ENCODE measurements around the gene LRRC28.

LRRC28 gene

DNA sequence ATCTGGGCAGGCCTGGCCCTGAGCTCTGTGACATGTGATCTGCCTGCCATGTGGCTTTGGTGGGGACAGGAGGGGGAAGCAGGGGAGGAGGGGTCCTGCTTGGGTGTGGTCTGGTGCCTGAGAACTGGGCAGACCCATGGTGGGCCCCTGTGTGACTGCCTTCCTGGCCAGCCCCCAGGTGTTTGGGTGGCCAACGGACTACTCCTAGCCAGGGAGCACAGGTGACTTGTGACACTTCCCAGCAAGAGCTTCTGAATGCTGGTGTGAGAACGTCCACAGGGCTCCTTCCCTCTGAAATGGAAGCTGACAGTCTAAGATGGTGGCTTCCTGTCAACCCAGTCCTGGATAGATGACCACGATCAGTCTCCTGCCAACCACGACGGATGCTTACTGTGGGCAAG is 178.4 kb downstream of the LRRC28 start:
- H3K27me3 ChIP-seq (ENCODE audit: control insufficient read depth, insufficient read depth, low read length): no peaks in the 10 kb centered on the region

DNA sequence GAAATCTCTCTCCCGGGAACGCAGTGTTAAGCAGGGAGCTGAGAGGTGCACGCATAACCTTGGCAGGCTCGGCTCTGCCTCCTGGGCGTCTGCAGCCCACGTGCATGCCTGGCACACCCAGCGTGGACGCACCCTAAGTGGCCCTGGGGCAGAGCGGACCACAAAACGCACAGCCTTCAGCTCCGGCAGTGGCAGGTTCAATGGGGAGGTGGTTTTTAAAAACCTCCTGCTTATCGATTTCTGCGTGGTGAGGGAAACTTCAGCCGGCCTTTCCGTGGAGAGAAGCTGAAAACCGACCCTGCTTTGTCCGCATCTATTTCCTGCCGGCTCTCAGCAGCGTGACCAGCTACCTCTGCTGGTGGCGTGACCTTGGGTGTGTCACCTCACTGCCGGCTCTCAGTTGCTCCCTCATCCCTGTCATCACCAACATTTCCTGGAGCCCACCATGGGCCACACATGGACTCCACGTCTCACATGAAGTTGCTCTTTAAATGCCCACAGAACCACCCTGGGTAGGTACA is 179.7 kb downstream of the LRRC28 start:
- no peaks in the 10 kb centered on the region for H3K36me3 ChIP-seq (ENCODE audit: control insufficient read depth, insufficient read depth, low read length)
- no peaks in the 10 kb centered on the region for H3K9me3 ChIP-seq (ENCODE audit: control insufficient read depth, insufficient read depth, low read length)
- no peaks in the 10 kb centered on the region for H3K27me3 ChIP-seq (ENCODE audit: control insufficient read depth, insufficient read depth, low read length)
- H3K4me1 ChIP-seq (ENCODE audit: control insufficient read depth, insufficient read depth, low read length): no peaks in the 10 kb centered on the region
- H3K9ac ChIP-seq (ENCODE audit: low read depth, low read length): no peak overlapping the region
- no peak overlapping the region for H3K4me3 ChIP-seq (ENCODE audit: low read depth, low read length)

More for the DNA sequence above, 178.4 kb downstream of the LRRC28 start:
- Histone ChIP-seq H3K4me3 (ENCODE audit: low read depth, low read length) (no peak overlapping the region), H3K9me3 (ENCODE audit: control insufficient read depth, insufficient read depth, low read length) (no peaks in the 10 kb centered on the region), H3K4me1 (ENCODE audit: control insufficient read depth, insufficient read depth, low read length) (no peaks in the 10 kb centered on the region), H3K36me3 (ENCODE audit: control insufficient read depth, insufficient read depth, low read length) (no peaks in the 10 kb centered on the region), H3K9ac (ENCODE audit: low read depth, low read length) (no peak overlapping the region)

DNA sequence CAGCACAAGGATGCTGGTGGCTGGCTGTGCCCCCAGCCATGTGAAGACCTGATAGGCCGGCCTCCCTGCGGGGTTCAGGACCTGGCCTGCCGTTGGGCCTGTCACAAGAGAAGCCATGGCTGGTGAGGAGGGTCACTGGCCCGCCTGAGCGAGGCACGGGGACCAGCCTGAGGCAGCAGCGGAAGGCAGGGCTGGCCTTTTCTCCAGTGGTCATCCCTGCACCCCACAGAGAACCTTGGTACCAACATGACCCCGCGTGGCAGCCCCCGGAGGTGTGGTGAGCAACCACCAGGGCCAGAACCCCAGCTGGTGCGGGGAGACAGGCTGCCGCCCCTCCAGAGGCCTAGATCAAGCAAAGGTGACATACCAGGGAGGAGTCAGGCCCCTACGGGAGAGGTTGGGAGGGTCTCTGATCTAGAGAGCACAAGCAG is 180.4 kb downstream of the LRRC28 start:
- no peaks in the 10 kb centered on the region for H3K27me3 ChIP-seq (ENCODE audit: control insufficient read depth, insufficient read depth, low read length)
- no peaks in the 10 kb centered on the region for H3K9me3 ChIP-seq (ENCODE audit: control insufficient read depth, insufficient read depth, low read length)
- H3K36me3 ChIP-seq (ENCODE audit: control insufficient read depth, insufficient read depth, low read length): no peaks in the 10 kb centered on the region
- H3K4me1 ChIP-seq (ENCODE audit: control insufficient read depth, insufficient read depth, low read length): no peaks in the 10 kb centered on the region
- no peak overlapping the region for H3K4me3 ChIP-seq (ENCODE audit: low read depth, low read length)
- H3K9ac ChIP-seq (ENCODE audit: low read depth, low read length): no peak overlapping the region

DNA sequence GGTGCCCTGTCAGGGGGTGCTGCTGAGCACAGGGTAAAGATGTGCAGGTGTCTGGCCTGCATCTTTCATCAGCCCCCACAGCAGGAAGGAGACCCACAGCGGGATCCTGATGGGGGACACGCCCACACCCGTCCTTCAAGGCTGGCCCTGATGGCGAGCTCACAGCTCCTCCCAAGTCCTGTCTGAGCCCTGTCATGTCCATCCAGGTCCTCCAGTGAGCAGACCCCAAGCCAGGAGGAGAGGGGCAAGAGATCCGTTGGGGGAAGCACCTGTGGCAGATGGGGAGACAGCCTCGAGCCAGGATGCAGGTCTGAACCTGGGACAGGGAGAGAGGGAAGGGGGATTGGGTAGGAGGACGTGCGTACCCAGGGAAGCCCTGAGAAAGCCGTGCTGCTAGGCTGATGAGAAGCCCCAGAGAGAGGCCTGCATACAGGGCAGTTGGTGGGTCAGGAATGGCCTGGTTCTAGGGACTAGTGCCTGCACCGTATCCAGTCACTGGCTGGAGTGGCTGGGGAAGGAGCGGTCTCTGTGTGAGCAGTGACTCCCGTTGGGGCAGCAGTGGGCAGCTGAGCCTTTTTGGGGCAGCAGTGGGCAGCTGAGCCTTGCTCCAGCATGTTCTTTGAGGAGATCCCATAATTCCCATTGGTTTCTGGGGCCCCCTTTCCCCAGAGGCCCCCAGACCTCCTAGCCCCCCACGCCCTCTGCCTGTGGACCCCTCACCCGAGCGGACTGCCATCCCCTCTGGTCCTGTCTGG is 181.2 kb downstream of the LRRC28 start:
- H3K4me1 ChIP-seq (ENCODE audit: control insufficient read depth, insufficient read depth, low read length): no peaks in the 10 kb centered on the region
- H3K9me3 ChIP-seq (ENCODE audit: control insufficient read depth, insufficient read depth, low read length): no peaks in the 10 kb centered on the region
- H3K27me3 ChIP-seq (ENCODE audit: control insufficient read depth, insufficient read depth, low read length): no peaks in the 10 kb centered on the region
- no peaks in the 10 kb centered on the region for H3K36me3 ChIP-seq (ENCODE audit: control insufficient read depth, insufficient read depth, low read length)
- H3K9ac ChIP-seq (ENCODE audit: low read depth, low read length): no peak overlapping the region
- H3K4me3 ChIP-seq (ENCODE audit: low read depth, low read length): no peak overlapping the region

DNA sequence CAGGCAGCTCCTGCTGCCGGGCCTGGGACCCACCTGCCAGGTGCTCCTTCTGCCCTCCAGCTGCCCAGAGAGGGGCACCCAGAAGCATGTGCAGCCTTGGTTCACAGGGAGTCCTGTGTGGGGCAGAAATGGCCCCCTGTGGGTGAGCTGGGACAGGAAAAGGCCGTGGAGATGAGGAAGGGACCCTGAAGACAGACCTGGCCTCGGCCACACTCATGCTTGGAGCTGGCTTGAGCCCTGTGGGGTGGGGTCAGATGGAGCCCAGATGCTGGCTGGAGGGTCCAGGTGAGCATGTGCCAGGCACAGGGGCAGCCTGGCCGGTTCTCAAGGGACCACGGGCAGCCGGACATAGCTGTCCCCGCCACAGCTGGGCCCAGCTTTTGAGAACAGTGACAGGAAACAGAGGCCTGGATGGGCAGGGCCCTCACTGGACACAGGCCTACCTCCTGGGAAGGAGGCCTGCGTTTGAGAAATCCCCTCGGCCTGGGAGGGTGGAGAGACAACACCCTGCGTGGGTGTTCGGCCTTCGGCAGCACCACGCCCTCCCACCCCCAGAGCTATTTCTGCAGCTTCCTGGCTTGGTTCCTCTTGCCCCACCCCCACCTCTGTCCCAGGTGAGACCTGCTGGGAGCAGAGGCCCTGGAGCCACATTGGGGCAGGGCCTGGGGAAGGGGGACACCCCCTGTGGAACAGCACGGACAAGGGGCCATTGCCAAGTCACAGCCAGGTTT is 181.9 kb downstream of the LRRC28 start:
- Histone ChIP-seq H3K4me3 (ENCODE audit: low read depth, low read length) (no peak overlapping the region), H3K36me3 (ENCODE audit: control insufficient read depth, insufficient read depth, low read length) (no peaks in the 10 kb centered on the region), H3K9me3 (ENCODE audit: control insufficient read depth, insufficient read depth, low read length) (no peaks in the 10 kb centered on the region), H3K4me1 (ENCODE audit: control insufficient read depth, insufficient read depth, low read length) (no peaks in the 10 kb centered on the region), H3K27me3 (ENCODE audit: control insufficient read depth, insufficient read depth, low read length) (no peaks in the 10 kb centered on the region), H3K9ac (ENCODE audit: low read depth, low read length) (no peak overlapping the region)

DNA sequence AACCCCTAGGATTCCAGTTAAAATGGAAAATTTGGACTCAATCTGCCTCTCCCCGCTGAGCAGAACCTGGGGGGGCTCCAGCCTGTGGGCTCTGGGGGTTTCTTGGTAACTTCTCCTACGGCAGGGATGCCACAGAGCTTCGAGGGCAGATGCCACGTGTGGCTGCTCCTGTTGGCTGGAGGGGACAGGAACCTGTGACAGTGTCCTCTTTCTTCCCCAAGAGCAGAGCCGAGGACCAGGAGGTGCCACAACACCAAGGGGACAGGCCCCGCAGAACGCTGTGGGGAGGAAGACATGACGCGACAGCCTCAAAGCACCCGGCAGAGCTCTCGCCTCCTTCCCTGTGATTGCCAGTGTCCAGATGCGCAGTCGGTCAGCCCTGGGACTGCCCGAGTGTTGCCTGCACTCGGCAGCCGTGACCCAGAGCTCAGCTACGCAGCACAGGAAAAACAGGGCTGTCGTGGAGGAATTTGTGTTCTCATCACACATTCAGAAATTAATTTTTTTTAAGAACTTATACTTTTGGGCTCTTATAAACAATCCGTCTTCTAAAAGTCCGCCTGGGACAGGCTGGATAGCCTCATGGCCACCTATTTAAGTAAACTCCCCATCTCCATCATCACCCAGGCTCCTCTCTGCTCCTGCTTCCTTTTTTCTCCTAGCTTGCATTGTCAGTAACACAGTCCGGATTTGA is 182.6 kb downstream of the LRRC28 start:
- no peaks in the 10 kb centered on the region for H3K9me3 ChIP-seq (ENCODE audit: control insufficient read depth, insufficient read depth, low read length)
- peaks cover 2% of the 10 kb centered on the region for H3K4me1 ChIP-seq (ENCODE audit: control insufficient read depth, insufficient read depth, low read length)
- H3K36me3 ChIP-seq (ENCODE audit: control insufficient read depth, insufficient read depth, low read length): no peaks in the 10 kb centered on the region
- H3K4me3 ChIP-seq (ENCODE audit: low read depth, low read length): no peak overlapping the region
- H3K27me3 ChIP-seq (ENCODE audit: control insufficient read depth, insufficient read depth, low read length): no peaks in the 10 kb centered on the region
- no peak overlapping the region for H3K9ac ChIP-seq (ENCODE audit: low read depth, low read length)

DNA sequence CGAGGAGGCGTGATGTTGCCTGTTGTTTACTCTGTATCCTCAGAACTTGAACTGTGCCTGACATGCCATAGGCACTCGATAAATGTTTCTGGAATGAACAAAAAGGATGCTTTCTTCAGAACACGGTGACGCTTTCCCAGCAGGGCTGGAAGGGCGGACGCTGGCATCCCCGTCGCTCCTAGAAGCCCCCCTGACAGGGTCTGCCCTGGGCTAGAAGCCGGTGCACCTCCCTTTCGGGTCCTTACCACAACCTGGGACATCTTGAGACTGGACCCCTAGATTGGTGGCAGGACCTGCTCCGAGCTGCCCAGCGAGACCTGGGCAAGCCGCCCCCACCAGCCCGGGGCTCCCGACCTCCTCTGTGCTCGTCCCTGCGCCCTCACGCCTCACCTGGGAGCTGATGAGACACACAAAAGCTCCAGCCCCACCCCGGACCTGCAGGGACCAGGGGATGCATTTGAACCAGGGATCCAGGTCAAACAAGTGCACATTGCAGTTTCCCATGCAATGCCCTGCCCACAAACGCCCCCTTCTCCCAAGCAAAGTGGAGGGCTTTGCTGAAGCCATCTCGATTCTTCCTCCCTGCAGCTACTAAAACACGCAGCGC is 183.3 kb downstream of the LRRC28 start:
- Histone ChIP-seq H3K9me3 (ENCODE audit: control insufficient read depth, insufficient read depth, low read length) (no peaks in the 10 kb centered on the region), H3K4me3 (ENCODE audit: low read depth, low read length) (no peak overlapping the region), H3K27me3 (ENCODE audit: control insufficient read depth, insufficient read depth, low read length) (no peaks in the 10 kb centered on the region), H3K36me3 (ENCODE audit: control insufficient read depth, insufficient read depth, low read length) (no peaks in the 10 kb centered on the region), H3K9ac (ENCODE audit: low read depth, low read length) (no peak overlapping the region), H3K4me1 (ENCODE audit: control insufficient read depth, insufficient read depth, low read length) (peaks cover 3% of the 10 kb centered on the region)

DNA sequence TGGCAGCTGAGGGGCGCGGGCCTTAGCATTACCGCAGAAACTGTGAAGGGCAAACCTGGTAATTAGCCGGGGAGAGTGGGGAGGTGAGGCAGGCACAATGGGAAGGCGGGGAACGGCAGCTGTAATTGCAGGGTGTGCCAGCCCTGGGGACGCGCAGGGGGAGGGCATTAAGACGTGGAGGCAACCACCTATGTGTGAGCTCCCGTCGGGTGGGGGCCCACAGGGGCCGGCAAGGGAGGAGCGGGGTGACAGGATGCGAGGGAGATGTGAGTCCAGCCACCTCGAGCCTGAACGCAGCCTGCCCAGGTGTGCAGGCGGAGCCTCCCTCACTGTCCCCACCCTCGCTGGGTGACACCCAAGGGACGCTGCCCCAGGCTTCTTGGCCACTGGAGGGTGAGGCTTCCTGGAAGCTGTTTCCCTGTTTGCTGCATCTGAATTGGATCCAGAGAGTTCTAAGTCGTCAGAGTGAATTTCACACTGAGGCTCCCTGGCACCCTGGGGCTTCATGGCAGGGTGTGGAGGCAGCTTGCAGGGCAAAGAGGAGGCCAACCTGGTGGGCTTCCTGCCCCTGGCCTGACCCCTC is 183.9 kb downstream of the LRRC28 start:
- no peak overlapping the region for H3K9ac ChIP-seq (ENCODE audit: low read depth, low read length)

DNA sequence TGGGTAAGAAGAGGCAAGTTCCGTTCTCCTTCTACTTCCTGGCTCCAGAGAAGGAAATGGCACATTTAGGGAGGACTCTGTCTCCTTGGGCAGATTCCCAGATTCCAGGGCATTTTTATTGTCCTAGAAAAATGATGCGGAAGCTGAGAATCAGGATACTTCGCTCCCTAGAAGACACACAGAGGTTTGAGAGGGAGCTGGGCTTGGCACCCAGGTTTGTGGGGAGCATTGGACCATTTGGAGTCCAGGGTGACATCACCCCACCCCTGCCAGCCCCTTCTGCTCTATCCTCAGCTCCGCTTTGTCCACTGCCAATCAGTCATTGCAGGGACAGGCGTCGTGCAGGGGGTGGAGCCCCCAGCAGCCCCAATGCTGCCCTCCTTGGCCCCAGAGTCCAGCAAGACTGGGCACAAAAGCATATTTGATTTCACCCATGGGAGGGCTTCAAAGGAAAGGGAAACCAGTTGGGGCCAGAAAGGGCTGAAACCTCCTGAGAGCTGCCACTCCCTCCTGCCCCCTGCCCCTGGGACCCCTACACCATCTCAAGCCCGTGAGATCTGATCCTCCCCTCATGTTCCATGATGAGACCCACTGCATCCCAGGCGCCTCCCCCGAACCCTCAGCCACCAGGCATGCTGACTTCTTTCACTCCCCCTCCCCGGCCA is 184.7 kb downstream of the LRRC28 start:
- no peaks in the 10 kb centered on the region for H3K27me3 ChIP-seq (ENCODE audit: control insufficient read depth, insufficient read depth, low read length)
- H3K4me1 ChIP-seq (ENCODE audit: control insufficient read depth, insufficient read depth, low read length): peaks cover 3% of the 10 kb centered on the region
- no peak overlapping the region for H3K9ac ChIP-seq (ENCODE audit: low read depth, low read length)
- H3K4me3 ChIP-seq (ENCODE audit: low read depth, low read length): no peak overlapping the region
- no peaks in the 10 kb centered on the region for H3K9me3 ChIP-seq (ENCODE audit: control insufficient read depth, insufficient read depth, low read length)
- H3K36me3 ChIP-seq (ENCODE audit: control insufficient read depth, insufficient read depth, low read length): no peaks in the 10 kb centered on the region

More for the DNA sequence above, 183.9 kb downstream of the LRRC28 start:
- Histone ChIP-seq H3K4me1 (ENCODE audit: control insufficient read depth, insufficient read depth, low read length) (peaks cover 3% of the 10 kb centered on the region), H3K36me3 (ENCODE audit: control insufficient read depth, insufficient read depth, low read length) (no peaks in the 10 kb centered on the region), H3K4me3 (ENCODE audit: low read depth, low read length) (no peak overlapping the region), H3K9me3 (ENCODE audit: control insufficient read depth, insufficient read depth, low read length) (no peaks in the 10 kb centered on the region), H3K27me3 (ENCODE audit: control insufficient read depth, insufficient read depth, low read length) (no peaks in the 10 kb centered on the region)

DNA sequence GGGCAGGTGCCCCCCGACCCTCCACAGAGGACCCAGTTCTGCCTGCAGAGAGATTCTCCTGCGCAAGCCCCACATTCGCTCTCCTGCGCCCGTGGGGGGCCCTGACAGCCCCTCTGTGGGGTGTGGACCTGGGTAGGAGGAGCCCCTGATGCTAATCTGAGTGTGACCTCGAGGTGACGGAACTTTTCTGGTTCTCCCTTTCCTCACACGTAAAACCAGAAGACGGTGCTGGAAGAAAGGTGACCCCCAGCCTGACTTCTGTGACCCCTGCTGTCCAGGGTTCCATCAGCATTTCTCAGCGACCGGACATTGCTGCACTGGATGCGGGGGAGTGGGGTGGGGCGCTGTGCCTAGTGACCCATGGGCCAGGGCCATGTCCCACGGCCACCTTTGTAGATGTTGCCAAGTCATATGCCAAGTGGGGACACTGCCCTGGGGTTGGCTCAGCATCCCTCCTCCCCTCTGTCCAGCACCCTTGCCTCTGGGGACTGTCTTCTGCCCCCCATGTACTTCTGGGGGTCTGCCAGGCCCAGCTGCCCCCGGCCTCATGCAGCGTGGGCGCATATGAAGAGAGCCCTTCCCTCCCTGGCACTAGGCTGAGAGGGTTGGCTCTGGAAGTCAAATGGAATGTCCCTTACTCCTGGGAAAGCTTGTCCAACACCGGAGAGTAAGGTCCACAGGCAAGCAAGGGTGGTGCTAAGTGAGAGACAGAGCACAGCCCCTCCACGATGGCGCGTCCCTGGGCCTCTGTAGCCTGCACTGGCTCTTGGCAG is 185.4 kb downstream of the LRRC28 start:
- no peaks in the 10 kb centered on the region for H3K27me3 ChIP-seq (ENCODE audit: control insufficient read depth, insufficient read depth, low read length)
- no peak overlapping the region for H3K9ac ChIP-seq (ENCODE audit: low read depth, low read length)
- no peaks in the 10 kb centered on the region for H3K9me3 ChIP-seq (ENCODE audit: control insufficient read depth, insufficient read depth, low read length)
- no peak overlapping the region for H3K4me3 ChIP-seq (ENCODE audit: low read depth, low read length)
- peaks cover 3% of the 10 kb centered on the region for H3K4me1 ChIP-seq (ENCODE audit: control insufficient read depth, insufficient read depth, low read length)
- H3K36me3 ChIP-seq (ENCODE audit: control insufficient read depth, insufficient read depth, low read length): no peaks in the 10 kb centered on the region

Measured in iPS-15b (cell line).